HEK293T (cell line): ENCODE measurements around the gene NTN3.

Experiments
- BHLHE40 ChIP-seq: fragments of 450-650 bp; IDR thresholded peaks from 2 replicates; pipeline ENCODE4 v1.6.1; 2016; ENCODE audit warnings: mild to moderate bottlenecking, moderate library complexity, borderline replicate concordance
- FOXK2 ChIP-seq: fragments of 450-650 bp; IDR thresholded peaks from 2 replicates; pipeline ENCODE4 v1.6.1; 2016; ENCODE audit warnings: mild to moderate bottlenecking
- SP1 ChIP-seq: fragments of 450-650 bp; IDR thresholded peaks from 2 replicates; pipeline ENCODE4 v1.6.1; 2017

DNA sequence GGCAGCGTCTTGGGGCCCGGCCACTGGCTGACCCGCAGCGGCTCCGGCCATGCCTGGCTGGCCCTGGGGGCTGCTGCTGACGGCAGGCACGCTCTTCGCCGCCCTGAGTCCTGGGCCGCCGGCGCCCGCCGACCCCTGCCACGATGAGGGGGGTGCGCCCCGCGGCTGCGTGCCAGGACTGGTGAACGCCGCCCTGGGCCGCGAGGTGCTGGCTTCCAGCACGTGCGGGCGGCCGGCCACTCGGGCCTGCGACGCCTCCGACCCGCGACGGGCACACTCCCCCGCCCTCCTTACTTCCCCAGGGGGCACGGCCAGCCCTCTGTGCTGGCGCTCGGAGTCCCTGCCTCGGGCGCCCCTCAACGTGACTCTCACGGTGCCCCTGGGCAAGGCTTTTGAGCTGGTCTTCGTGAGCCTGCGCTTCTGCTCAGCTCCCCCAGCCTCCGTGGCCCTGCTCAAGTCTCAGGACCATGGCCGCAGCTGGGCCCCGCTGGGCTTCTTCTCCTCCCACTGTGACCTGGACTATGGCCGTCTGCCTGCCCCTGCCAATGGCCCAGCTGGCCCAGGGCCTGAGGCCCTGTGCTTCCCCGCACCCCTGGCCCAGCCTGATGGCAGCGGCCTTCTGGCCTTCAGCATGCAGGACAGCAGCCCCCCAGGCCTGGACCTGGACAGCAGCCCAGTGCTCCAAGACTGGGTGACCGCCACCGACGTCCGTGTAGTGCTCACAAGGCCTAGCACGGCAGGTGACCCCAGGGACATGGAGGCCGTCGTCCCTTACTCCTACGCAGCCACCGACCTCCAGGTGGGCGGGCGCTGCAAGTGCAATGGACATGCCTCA lies 773 bp downstream of the NTN3 start:
- TF ChIP-seq BHLHE40 (no peak), SP1 (no peak), FOXK2 (no peak)
